Neuronal stem cell (in vitro differentiated cells): ENCODE data around the gene SLC22A23.

Experiments used
- DNase-seq: peaks from one replicate; pipeline ENCODE4 v3.0.0-alpha.2; 2013; ENCODE audit warnings: low spot score
- H2AFZ ChIP-seq: one replicate; pipeline ENCODE4 v1.6.1; 2013; ENCODE audit warnings: mild to moderate bottlenecking, low read length, inconsistent platforms
- H2AK5ac ChIP-seq: 2 replicates; pipeline ENCODE4 v1.6.1; 2013; ENCODE audit warnings: low read depth, mild to moderate bottlenecking, inconsistent platforms, low read length, moderate library complexity, mixed read lengths
- H2BK120ac ChIP-seq: 2 replicates; pipeline ENCODE4 v1.6.1; 2013; ENCODE audit warnings: low read depth, mild to moderate bottlenecking, inconsistent platforms, low read length, moderate library complexity, mixed read lengths
- H2BK12ac ChIP-seq: one replicate; pipeline ENCODE4 v1.6.1; 2013; ENCODE audit warnings: low read length, inconsistent platforms
- H2BK15ac ChIP-seq: 2 replicates; pipeline ENCODE4 v1.6.1; 2013; ENCODE audit warnings: mild to moderate bottlenecking, low read length, inconsistent platforms, mixed read lengths
- H2BK5ac ChIP-seq: one replicate; pipeline ENCODE4 v1.6.1; 2013; ENCODE audit warnings: inconsistent platforms, mild to moderate bottlenecking, low read length, moderate library complexity
- H3K14ac ChIP-seq: one replicate; pipeline ENCODE4 v1.6.1; 2013; ENCODE audit warnings: low read length, inconsistent platforms
- H3K18ac ChIP-seq: 2 replicates; pipeline ENCODE4 v1.6.1; 2013; ENCODE audit warnings: low read length, inconsistent platforms
- H3K23ac ChIP-seq: 2 replicates; pipeline ENCODE4 v1.6.1; 2013; ENCODE audit warnings: low read depth, mild to moderate bottlenecking, mixed read lengths, low read length, inconsistent platforms; ENCODE audit not compliant: poor library complexity
- H3K27ac ChIP-seq: replicated peaks from 3 replicates; pipeline ENCODE4 v1.5.1; 2013; ENCODE audit warnings: low read length, inconsistent platforms
- H3K27me3 ChIP-seq, 3 experiments: 2 replicates each; pipeline ENCODE4 v1.6.1; 2013; ENCODE audit warnings: low read length in 3 of 3, mild to moderate bottlenecking in 2 of 3, inconsistent platforms in 1 of 3, low read depth in 1 of 3, mixed read lengths in 1 of 3, moderate library complexity in 1 of 3; ENCODE audit not compliant: control insufficient read depth in 3 of 3, insufficient read depth in 3 of 3
- H3K36me3 ChIP-seq, 2 donors: replicated peaks in 1 of 2; 2 replicates each; pipeline ENCODE4 v1.6.1; 2013; ENCODE audit warnings: low read length in 2 of 2; ENCODE audit not compliant: control insufficient read depth in 2 of 2, insufficient read depth in 2 of 2
- H3K4ac ChIP-seq: 2 replicates; pipeline ENCODE4 v1.6.1; 2013; ENCODE audit warnings: inconsistent platforms, mild to moderate bottlenecking, low read length, moderate library complexity
- H3K4me1 ChIP-seq, 2 donors: 1 replicate in 1 of 2; 2 replicates in 1 of 2; pipeline ENCODE4 v1.6.1; 2013; ENCODE audit warnings: low read length in 2 of 2, low read depth in 1 of 2; ENCODE audit not compliant: control insufficient read depth in 2 of 2, insufficient read depth in 1 of 2
- H3K4me2 ChIP-seq: one replicate; pipeline ENCODE4 v1.6.1; 2013; ENCODE audit warnings: mild to moderate bottlenecking, low read length, inconsistent platforms; ENCODE audit not compliant: insufficient read depth, poor library complexity, severe bottlenecking
- H3K4me3 ChIP-seq, 2 donors: 2 replicates each; pipeline ENCODE4 v1.5.1; 2013; ENCODE audit warnings: low read length in 2 of 2, mild to moderate bottlenecking in 2 of 2, inconsistent platforms in 1 of 2, moderate library complexity in 1 of 2
- H3K79me1 ChIP-seq: one replicate; pipeline ENCODE4 v1.6.1; 2013; ENCODE audit warnings: low read depth, mild to moderate bottlenecking, inconsistent platforms, low read length, moderate library complexity
- H3K9ac ChIP-seq: one replicate; pipeline ENCODE4 v1.6.1; 2013; ENCODE audit warnings: mild to moderate bottlenecking, low read depth, low read length, inconsistent platforms; ENCODE audit not compliant: poor library complexity
- H3K9me3 ChIP-seq, 2 donors: replicated peaks in 1 of 2; 2 replicates each; pipeline versions ENCODE3 to v1.6.1; 2013; ENCODE audit warnings: low read length in 2 of 2, mild to moderate bottlenecking in 2 of 2, inconsistent platforms in 1 of 2, low read depth in 1 of 2, mixed read lengths in 1 of 2, moderate library complexity in 1 of 2; ENCODE audit not compliant: control insufficient read depth in 2 of 2, insufficient read depth in 1 of 2
- H4K8ac ChIP-seq: one replicate; pipeline ENCODE4 v1.6.1; 2013; ENCODE audit warnings: low read depth, mild to moderate bottlenecking, inconsistent platforms, low read length, moderate library complexity
- H4K91ac ChIP-seq: one replicate; pipeline ENCODE4 v1.6.1; 2013; ENCODE audit warnings: low read length, low read depth, mild to moderate bottlenecking, inconsistent platforms; ENCODE audit not compliant: poor library complexity
- WGBS, 2 donors: extraction: QIAGEN DNeasy Blood & Tissue Kit; methylation state at CpG; one replicate each; pipeline ENCODE4 v1.1.7; 2013; ENCODE audit warnings: missing lambda C conversion rate in 2 of 2, mixed read lengths in 1 of 2; ENCODE audit not compliant: insufficient read length in 2 of 2, insufficient replicate concordance in 1 of 2; ENCODE audit errors: extremely low coverage in 2 of 2; 5-methylcytosine and 5-hydroxymethylcytosine counted together

Gene SLC22A23

DNA sequence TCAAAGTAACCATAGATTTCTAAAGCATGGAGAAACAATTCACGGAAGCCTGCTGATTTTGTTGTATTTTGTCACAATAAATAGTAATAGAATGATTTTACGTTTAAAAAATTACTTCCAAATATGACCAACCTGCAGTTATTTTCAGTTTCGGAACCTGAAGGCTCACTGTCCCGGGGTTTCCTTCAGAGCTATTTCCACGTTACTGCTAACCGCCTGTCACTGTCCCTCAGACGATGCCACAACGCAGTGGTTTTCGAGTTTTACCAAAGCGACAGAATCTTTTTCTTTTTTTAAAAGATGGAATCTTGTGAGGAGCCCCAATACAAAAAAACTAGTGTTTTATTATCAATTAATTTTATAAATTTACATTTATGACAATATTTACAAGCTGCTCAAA is 157.6 kb downstream of the SLC22A23 start:
- H3K27ac ChIP-seq, result no peak overlapping the region
- no peak overlapping the region for H2AK5ac ChIP-seq
- no peak overlapping the region for H3K18ac ChIP-seq
- no peak overlapping the region for H3K4me2 ChIP-seq
- H2AFZ ChIP-seq, result no peak overlapping the region
- no peaks in the 10 kb centered on the region for H3K27me3 ChIP-seq
- WGBS, 2 donors, result no CpG with 5 or more reads among the region's 10 CpGs
- H4K8ac ChIP-seq, result no peak overlapping the region
- peaks cover 5 to 9% of the 10 kb centered on the region in 2 donors for H3K4me1 ChIP-seq
- no peak overlapping the region for H3K4ac ChIP-seq
- H2BK120ac ChIP-seq, result no peak overlapping the region
- no peak for DNase-seq
- peaks cover 0 to 3% of the 10 kb centered on the region in 2 donors for H3K9me3 ChIP-seq
- no peaks in the 10 kb centered on the region for H3K79me1 ChIP-seq
- no peak overlapping the region for H3K4me3 ChIP-seq
- H3K9ac ChIP-seq, result no peak overlapping the region
- H3K36me3 ChIP-seq, result peaks cover 0 to 3% of the 10 kb centered on the region in 2 donors
- H4K91ac ChIP-seq, result no peak overlapping the region
- H2BK15ac ChIP-seq, result no peak overlapping the region
- H2BK5ac ChIP-seq, result no peak overlapping the region
- H2BK12ac ChIP-seq, result no peak overlapping the region
- no peak overlapping the region for H3K23ac ChIP-seq
- no peak overlapping the region for H3K14ac ChIP-seq

DNA sequence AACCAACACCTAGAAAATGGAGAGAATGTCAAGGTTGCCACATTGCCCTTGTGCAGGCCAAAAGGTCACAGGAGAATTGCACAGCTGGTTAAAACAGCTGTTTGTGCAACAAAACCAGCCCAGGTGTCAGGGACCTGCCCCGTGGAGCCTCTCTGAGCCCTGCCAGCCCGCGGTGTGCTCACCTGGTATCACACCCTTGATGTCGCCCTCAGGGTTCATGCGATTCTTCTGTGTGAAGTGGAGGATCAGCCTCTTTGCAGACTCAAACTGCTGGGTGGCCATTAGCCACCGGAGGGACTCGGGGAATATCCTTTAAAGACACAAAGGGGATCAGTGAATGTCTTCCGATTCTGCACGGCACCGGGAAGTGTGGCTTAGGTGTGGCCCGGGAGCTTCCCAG is 158.9 kb downstream of the SLC22A23 start:
- H2BK15ac ChIP-seq, result no peak overlapping the region
- WGBS, 2 donors, result no CpG with 5 or more reads among the region's 11 CpGs
- H3K27ac ChIP-seq, result no peak overlapping the region
- no peaks in the 10 kb centered on the region for H3K27me3 ChIP-seq
- H2BK5ac ChIP-seq, result no peak overlapping the region
- H3K9ac ChIP-seq, result no peak overlapping the region
- H3K9me3 ChIP-seq, result peaks cover 0 to 1% of the 10 kb centered on the region in 2 donors
- H3K23ac ChIP-seq, result no peak overlapping the region
- no peak overlapping the region for H3K4ac ChIP-seq
- no peak overlapping the region for H3K4me3 ChIP-seq
- H2AK5ac ChIP-seq, result no peak overlapping the region
- H3K79me1 ChIP-seq, result no peaks in the 10 kb centered on the region
- H4K91ac ChIP-seq, result no peak overlapping the region
- H3K4me1 ChIP-seq, result peaks cover 5 to 9% of the 10 kb centered on the region in 2 donors
- H3K14ac ChIP-seq, result peak overlapping the region; percentile 41
- H4K8ac ChIP-seq, result no peak overlapping the region
- H3K36me3 ChIP-seq, result peaks cover 0 to 6% of the 10 kb centered on the region in 2 donors
- H3K4me2 ChIP-seq, result no peak overlapping the region
- no peak overlapping the region for H2BK12ac ChIP-seq
- no peak overlapping the region for H3K18ac ChIP-seq
- DNase-seq, result no peak
- H2BK120ac ChIP-seq, result no peak overlapping the region
- H2AFZ ChIP-seq, result no peak overlapping the region

DNA sequence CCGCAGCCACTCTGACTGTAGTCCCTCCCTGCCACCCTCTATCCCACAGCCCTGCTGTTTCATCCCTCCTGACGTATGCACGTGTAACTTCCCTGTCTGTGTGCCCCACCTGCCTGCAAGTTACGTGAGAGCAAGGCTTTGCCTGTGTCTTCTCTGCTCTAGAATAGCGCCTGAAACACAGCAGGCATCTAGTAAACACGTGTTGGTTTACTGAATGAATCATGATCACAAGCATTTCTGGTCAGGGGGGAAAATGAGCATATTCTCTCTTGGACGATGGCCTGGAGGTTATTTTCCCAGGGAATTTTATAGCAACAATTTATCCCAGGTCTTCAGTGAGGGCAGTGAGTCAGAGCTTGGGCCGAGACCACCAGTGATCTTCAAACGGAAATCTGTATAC is 159.8 kb downstream of the SLC22A23 start:
- Histone ChIP-seq H4K8ac (no peak overlapping the region), H3K9ac (no peak overlapping the region), H2AK5ac (peak overlapping the region; percentile 39), H3K23ac (no peak overlapping the region), H2BK120ac (no peak overlapping the region), H3K14ac (no peak overlapping the region), H2BK5ac (no peak overlapping the region), H3K18ac (no peak overlapping the region), H3K4me3 (no peak overlapping the region), H3K9me3 (no peaks in the 10 kb centered on the region), H3K79me1 (no peaks in the 10 kb centered on the region), H3K36me3 (peaks cover 0 to 6% of the 10 kb centered on the region in 2 donors), H2BK12ac (no peak overlapping the region), H3K4me2 (no peak overlapping the region), H2AFZ (no peak overlapping the region), H3K27ac (no peak overlapping the region), H3K27me3 (no peaks in the 10 kb centered on the region), H4K91ac (no peak overlapping the region), H3K4me1 (peaks cover 5 to 9% of the 10 kb centered on the region in 2 donors), H2BK15ac (no peak overlapping the region), H3K4ac (no peak overlapping the region)
- WGBS, 2 donors, result no CpG with 5 or more reads among the region's 9 CpGs
- DNase-seq, result no peak

DNA sequence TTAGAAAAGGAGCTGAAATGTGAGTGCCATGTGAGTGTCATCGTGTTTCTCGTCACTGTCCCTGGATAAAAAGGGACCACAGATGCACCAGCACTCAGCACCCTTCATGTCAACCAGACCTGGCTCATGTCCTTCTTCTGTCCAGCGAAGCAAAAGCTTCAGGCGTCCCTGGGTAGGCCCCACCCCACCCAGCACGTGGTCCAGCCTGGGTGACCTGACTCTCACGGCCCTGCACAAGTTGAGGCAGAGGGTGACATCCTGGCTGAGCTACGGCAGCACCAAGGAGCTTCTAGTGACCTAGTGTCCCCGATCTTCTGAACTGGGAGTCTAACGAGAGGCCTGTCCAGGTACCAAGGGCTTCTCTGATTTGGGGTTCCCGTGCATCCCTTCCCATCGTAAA is 160.3 kb downstream of the SLC22A23 start:
- H3K9ac ChIP-seq, result no peak overlapping the region
- H4K8ac ChIP-seq, result no peak overlapping the region
- peak overlapping the region; percentile 4 for H2BK12ac ChIP-seq
- no peak overlapping the region for H3K27ac ChIP-seq
- no peak overlapping the region for H2BK5ac ChIP-seq
- no peak overlapping the region for H3K4me2 ChIP-seq
- no peak overlapping the region for H2BK15ac ChIP-seq
- H2AFZ ChIP-seq, result no peak overlapping the region
- peaks cover 5 to 9% of the 10 kb centered on the region in 2 donors for H3K4me1 ChIP-seq
- H2AK5ac ChIP-seq, result peak overlapping the region; percentile 39
- DNase-seq, result no peak
- H3K4me3 ChIP-seq, result no peak overlapping the region
- H3K18ac ChIP-seq, result peak overlapping the region; percentile 63
- no peak overlapping the region for H3K14ac ChIP-seq
- no peak overlapping the region for H2BK120ac ChIP-seq
- no peak overlapping the region for H3K4ac ChIP-seq
- H3K36me3 ChIP-seq, result peaks cover 0 to 6% of the 10 kb centered on the region in 2 donors
- WGBS, 2 donors, result no CpG with 5 or more reads among the region's 11 CpGs
- H3K27me3 ChIP-seq, result no peaks in the 10 kb centered on the region
- no peaks in the 10 kb centered on the region for H3K9me3 ChIP-seq
- no peak overlapping the region for H4K91ac ChIP-seq
- no peaks in the 10 kb centered on the region for H3K79me1 ChIP-seq
- H3K23ac ChIP-seq, result no peak overlapping the region
